Endothelial cell of umbilical vein (primary cell): ENCODE results near the gene PPM1M. TPM values are rescaled to one million over a fixed set of nuclear protein-coding genes. Genes with fewer than 3 reads are reported as not detected.

ENCODE experiments used
- BruUV-seq: library from RNA; stranded (reverse); fragments of 400-500 nt; replicated peaks from 2 replicates; lab custom pipeline; 2021; lab: Mats Ljungman, UMichigan
- CTCF ChIA-PET: fragments of 300-600, 350-600 bp; sonication (Branson Sonifier 250); formaldehyde crosslinking; loops from one replicate; lab custom pipeline; 2021; ENCODE audit warnings: antibody characterized with exemption, inconsistent platforms; lab: Charles Lee
- POLR2A ChIA-PET: fragments of 300-600, 350-600 bp; sonication (Branson Sonifier 250); formaldehyde crosslinking; loops from one replicate; lab custom pipeline; 2021; ENCODE audit warnings: antibody characterized with exemption, inconsistent platforms; lab: Charles Lee
- DNase-seq: peaks from one replicate; pipeline ENCODE4 v3.0.0-alpha.2; 2011; ENCODE audit warnings: low read depth, low spot score
- FAIRE-seq: peaks from 2 replicates; lab custom pipeline; 2011; peaks lifted over from hg19 to GRCh38; lab: Jason Lieb, UNC
- H2AFZ ChIP-seq: 2 replicates; pipeline ENCODE4 v1.6.0; 2012; ENCODE audit warnings: low read depth, low read length, control low read depth, inconsistent platforms
- H3K27ac ChIP-seq: 2 replicates; pipeline ENCODE4 v1.5.1; 2011; ENCODE audit warnings: low read depth, mild to moderate bottlenecking, control low read depth, low read length, moderate library complexity; ENCODE audit not compliant: insufficient read depth
- H3K27me3 ChIP-seq, 2 experiments: 2 replicates each; pipeline versions ENCODE4 v1.6.0 to v1.6.1; 2011; ENCODE audit warnings: low read length in 2 of 2, mixed read lengths in 1 of 2; ENCODE audit not compliant: control insufficient read depth in 2 of 2, insufficient read depth in 2 of 2
- H3K36me3 ChIP-seq, 2 experiments: 2 replicates in 1 of 2; 3 replicates in 1 of 2; pipeline ENCODE4 v1.5.1; 2011; ENCODE audit warnings: low read length in 2 of 2, mild to moderate bottlenecking in 1 of 2, moderate library complexity in 1 of 2; ENCODE audit not compliant: control insufficient read depth in 2 of 2, insufficient read depth in 2 of 2; ENCODE audit errors: extremely low read depth in 1 of 2
- H3K4me1 ChIP-seq: 3 replicates; pipeline ENCODE4 v1.5.1; 2011; ENCODE audit warnings: mild to moderate bottlenecking, low read length; ENCODE audit not compliant: control insufficient read depth, insufficient read depth; ENCODE audit errors: extremely low read depth
- H3K4me2 ChIP-seq: 2 replicates; pipeline ENCODE4 v1.6.1; 2011; ENCODE audit warnings: low read length, control low read depth, mixed read lengths; ENCODE audit not compliant: insufficient read depth
- H3K4me3 ChIP-seq, 3 experiments: fragments of 200-600 bp in 1 of 3; sonication (generic), shearing (Covaris generic) in 1 of 3; replicated peaks in 1 of 3; 2 replicates each; pipeline ENCODE4 v1.5.1; 2011 to 2016; ENCODE audit warnings: control low read depth in 3 of 3, low read length in 3 of 3, mild to moderate bottlenecking in 2 of 3, inconsistent platforms in 1 of 3, low read depth in 1 of 3, moderate library complexity in 1 of 3; ENCODE audit not compliant: insufficient read depth in 1 of 3
- H3K79me2 ChIP-seq: 2 replicates; pipeline ENCODE4 v1.6.0; 2012; ENCODE audit warnings: low read length, inconsistent platforms; ENCODE audit not compliant: control insufficient read depth, insufficient read depth
- H3K9ac ChIP-seq: replicated peaks from 2 replicates; pipeline ENCODE3; 2011; ENCODE audit warnings: low read length, control low read depth; ENCODE audit not compliant: insufficient read depth; ENCODE audit errors: extremely low read depth
- H3K9me1 ChIP-seq: replicated peaks from 3 replicates; pipeline ENCODE4 v1.6.0; 2011; ENCODE audit warnings: mild to moderate bottlenecking, low read length; ENCODE audit not compliant: control insufficient read depth, insufficient read depth; ENCODE audit errors: extremely low read depth
- H3K9me3 ChIP-seq: replicated peaks from 2 replicates; pipeline ENCODE4 v1.5.1; 2012; ENCODE audit warnings: low read length, inconsistent platforms; ENCODE audit not compliant: control insufficient read depth, insufficient read depth
- H4K20me1 ChIP-seq: replicated peaks from 2 replicates; pipeline ENCODE3; 2011; ENCODE audit warnings: mild to moderate bottlenecking, low read length; ENCODE audit not compliant: control insufficient read depth, insufficient read depth; ENCODE audit errors: extremely low read depth
- EZH2 ChIP-seq: IDR thresholded peaks from 2 replicates; pipeline ENCODE4 v1.6.1; 2012; ENCODE audit warnings: borderline replicate concordance, low read depth, mild to moderate bottlenecking, moderate library complexity, low read length, inconsistent platforms; ENCODE audit not compliant: severe bottlenecking
- FOS ChIP-seq: IDR thresholded peaks from 2 replicates; pipeline ENCODE4 v1.6.1; 2011; ENCODE audit warnings: mild to moderate bottlenecking, low read length, moderate library complexity, borderline replicate concordance; ENCODE audit not compliant: insufficient read depth
- GATA2 ChIP-seq: IDR thresholded peaks from 2 replicates; pipeline ENCODE4 v1.7.0; 2011; ENCODE audit warnings: low read depth, mild to moderate bottlenecking, moderate library complexity, mixed read lengths, low read length; ENCODE audit not compliant: insufficient read length, insufficient read depth
- JUN ChIP-seq: IDR thresholded peaks from 2 replicates; pipeline ENCODE4 v1.6.1; 2011; ENCODE audit warnings: borderline replicate concordance, low read depth; ENCODE audit not compliant: insufficient read length, insufficient read depth
- MYC ChIP-seq: IDR thresholded peaks from one replicate; pipeline ENCODE4 v1.6.1; 2011; ENCODE audit warnings: mild to moderate bottlenecking, low read depth, low read length
- POLR2A ChIP-seq: IDR thresholded peaks from 2 replicates; pipeline ENCODE4 v1.6.1; 2012; ENCODE audit warnings: low read depth, mild to moderate bottlenecking, control low read depth, low read length
- POLR2AphosphoS5 ChIP-seq: IDR thresholded peaks from 2 replicates; pipeline ENCODE4 v1.6.1; 2012; ENCODE audit warnings: low read depth, mild to moderate bottlenecking, control low read depth, low read length, moderate library complexity; ENCODE audit not compliant: insufficient read depth
- dilution Hi-C: fragments of 300-500 bp; cut with MboI; formaldehyde crosslinking; loops from one replicate; pipeline ENCODE4 v1.15.0; 2019; ENCODE audit warnings: low sequenced_read_pairs; ENCODE audit not compliant: extremely low pct_ligation_motif_present
- intact Hi-C: fragments of 100-400 bp; cut with micrococcal nuclease; formaldehyde crosslinking; loops from one replicate; pipeline ENCODE4 v1.10.0; 2022
- polyA plus RNA-seq, 4 experiments: library from polyadenylated mRNA; depleted of rRNA in 3 of 4; stranded (reverse) in 3 of 4; unstranded in 1 of 4; fragments of >200 nt; gene quantifications; 2 replicates each; pipeline versions ENCODE4 v1.2.1 to v1.2.3, GENCODE V29; 2011 to 2012; ENCODE audit warnings: missing spikeins in 1 of 4
- total RNA-seq: library from RNA; stranded (reverse); gene quantifications from 2 replicates; pipeline ENCODE4 v1.2.3, GENCODE V29; 2021
- TF ChIP-seq, protein P1 (sequence below), 2 donors: IDR thresholded peaks; 1 replicate in 1 of 2; 2 replicates in 1 of 2; pipeline ENCODE4 v1.5.1; 2011; ENCODE audit warnings: low read length in 2 of 2, mild to moderate bottlenecking in 2 of 2, moderate library complexity in 2 of 2, control low read depth in 1 of 2, inconsistent platforms in 1 of 2, low read depth in 1 of 2; ENCODE audit not compliant: insufficient read depth in 1 of 2; ENCODE audit errors: extremely low read depth in 1 of 2
- TF ChIP-seq, protein P2 (sequence below): IDR thresholded peaks from 2 replicates; pipeline ENCODE4 v1.6.1; 2011; ENCODE audit not compliant: insufficient read depth, insufficient read length

Gene PPM1M
- total and polyA plus RNA-seq, 2 donors (not counting 3 experiments of a cell fraction or from before 2014, with no cell fraction given) = 13.7 to 19.4 TPM

DNA sequence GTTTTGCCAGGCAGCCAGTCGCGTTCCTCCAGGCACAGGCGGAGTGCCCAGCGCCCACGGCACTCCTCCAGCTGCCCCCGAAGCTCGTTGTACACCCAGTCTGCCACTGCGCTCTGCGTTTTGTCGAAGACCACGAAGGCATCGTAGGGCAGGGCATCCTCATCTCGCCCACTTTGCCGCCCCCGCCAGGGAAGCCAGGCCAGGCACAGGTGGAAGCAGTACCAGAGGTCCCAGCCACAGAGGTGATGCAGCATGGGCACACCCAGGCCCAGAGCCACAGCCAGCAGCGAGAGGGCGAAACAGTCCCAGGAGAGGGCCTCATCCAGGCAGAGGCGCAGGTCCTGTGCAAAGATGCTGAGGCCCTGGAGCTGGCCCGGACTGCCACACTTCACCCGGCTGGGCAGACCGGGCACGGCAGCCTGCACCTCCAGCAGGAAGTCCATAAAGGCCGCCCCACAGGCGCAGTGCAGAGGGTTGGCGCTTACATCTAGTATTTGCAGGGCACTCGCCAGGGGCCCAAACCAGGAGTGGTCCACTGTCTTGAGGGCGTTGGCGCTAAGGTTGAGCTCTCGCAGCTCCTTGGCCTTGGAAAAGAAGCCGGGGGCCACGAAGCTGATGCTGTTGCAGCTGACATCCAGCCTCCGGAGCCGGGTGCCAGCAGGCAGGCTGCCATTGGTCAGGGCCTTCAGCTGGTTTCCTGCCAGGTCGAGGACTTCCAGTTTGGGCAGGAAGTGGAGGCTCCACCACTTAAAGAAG, 23.8 kb upstream of the PPM1M start:
- intact Hi-C loops (no loop called here), dilution Hi-C loops (no loop called here)
- no TSS peak for BruUV-seq
- no peaks in the 10 kb centered on the region for H4K20me1 ChIP-seq
- no peak overlapping the region for H3K27ac ChIP-seq
- TF ChIP-seq FOS = no peak
- TF ChIP-seq POLR2AphosphoS5 = no peak
- TF ChIP-seq, protein P1, sequence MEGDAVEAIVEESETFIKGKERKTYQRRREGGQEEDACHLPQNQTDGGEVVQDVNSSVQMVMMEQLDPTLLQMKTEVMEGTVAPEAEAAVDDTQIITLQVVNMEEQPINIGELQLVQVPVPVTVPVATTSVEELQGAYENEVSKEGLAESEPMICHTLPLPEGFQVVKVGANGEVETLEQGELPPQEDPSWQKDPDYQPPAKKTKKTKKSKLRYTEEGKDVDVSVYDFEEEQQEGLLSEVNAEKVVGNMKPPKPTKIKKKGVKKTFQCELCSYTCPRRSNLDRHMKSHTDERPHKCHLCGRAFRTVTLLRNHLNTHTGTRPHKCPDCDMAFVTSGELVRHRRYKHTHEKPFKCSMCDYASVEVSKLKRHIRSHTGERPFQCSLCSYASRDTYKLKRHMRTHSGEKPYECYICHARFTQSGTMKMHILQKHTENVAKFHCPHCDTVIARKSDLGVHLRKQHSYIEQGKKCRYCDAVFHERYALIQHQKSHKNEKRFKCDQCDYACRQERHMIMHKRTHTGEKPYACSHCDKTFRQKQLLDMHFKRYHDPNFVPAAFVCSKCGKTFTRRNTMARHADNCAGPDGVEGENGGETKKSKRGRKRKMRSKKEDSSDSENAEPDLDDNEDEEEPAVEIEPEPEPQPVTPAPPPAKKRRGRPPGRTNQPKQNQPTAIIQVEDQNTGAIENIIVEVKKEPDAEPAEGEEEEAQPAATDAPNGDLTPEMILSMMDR (IDR thresholded peaks at IDR 0.05; ENCODE audit: extremely low read depth in 1 of 2, insufficient read depth in 1 of 2, low read depth in 1 of 2, low read length in 2 of 2) = no peak
- TF ChIP-seq GATA2 = no peak
- no peak for TF ChIP-seq EZH2
- TF ChIP-seq, protein P2, sequence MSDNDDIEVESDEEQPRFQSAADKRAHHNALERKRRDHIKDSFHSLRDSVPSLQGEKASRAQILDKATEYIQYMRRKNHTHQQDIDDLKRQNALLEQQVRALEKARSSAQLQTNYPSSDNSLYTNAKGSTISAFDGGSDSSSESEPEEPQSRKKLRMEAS = no peak
- TF ChIP-seq POLR2A = no peak
- no peak for TF ChIP-seq MYC
- TF ChIP-seq JUN = no peak
- DNase-seq (no peak), FAIRE-seq (no peak)
- no peaks in the 10 kb centered on the region for H3K9me1 ChIP-seq
- CTCF ChIA-PET = interaction anchor here (0.5 to 9.7 kb wide), 10 partner anchors 10 to 220 kb away, joined by 3 to 133 read pairs (median 9); partner anchors contain the start of genes TWF2 and WDR82
- no peak overlapping the region for H3K4me2 ChIP-seq
- H2AFZ ChIP-seq = no peak overlapping the region
- H3K36me3 ChIP-seq = no peaks in the 10 kb centered on the region
- no peaks in the 10 kb centered on the region for H3K9me3 ChIP-seq
- peaks cover 27% of the 10 kb centered on the region for H3K4me1 ChIP-seq
- no peak overlapping the region for H3K9ac ChIP-seq
- no peak overlapping the region for H3K4me3 ChIP-seq
- no peaks in the 10 kb centered on the region for H3K79me2 ChIP-seq
- POLR2A ChIA-PET = no interaction called here
- no peaks in the 10 kb centered on the region for H3K27me3 ChIP-seq
